ENCODE data around the gene JAG1. TPM values are rescaled to one million over a fixed set of nuclear protein-coding genes. Genes with fewer than 3 reads are reported as not detected.

The JAG1 gene
- total and polyA plus RNA-seq, 2 of the 4 experiments (the other 2 are of a cell fraction): 10.2 to 22.6 TPM

- Histone ChIP-seq H2BK5ac (ENCODE audit: low read depth, low read length, poor library complexity, severe bottlenecking) (no peak overlapping the region), H3K9ac (ENCODE audit: low read depth, low read length) (no peak overlapping the region), H2BK15ac (ENCODE audit: low read depth, low read length) (no peak overlapping the region), H3K4me1 (ENCODE audit: control insufficient read depth, insufficient read depth, low read length) (peaks cover 16% of the 10 kb centered on the region), H3K79me1 (ENCODE audit: low read depth in 1 of 2, low read length in 2 of 2) (peaks cover 11 to 34% of the 10 kb centered on the region in 2 experiments), H3K36me3 (ENCODE audit: control insufficient read depth, insufficient read depth, low read length) (peaks cover 92% of the 10 kb centered on the region), H3K4me2 (ENCODE audit: low read depth, low read length) (no peak overlapping the region), H2AK5ac (ENCODE audit: low read depth, low read length) (no peak overlapping the region; the same call in 1 of the 2 replicates), H3K4ac (ENCODE audit: low read depth, low read length) (no peak overlapping the region), H4K91ac (ENCODE audit: insufficient read depth, low read depth, low read length) (no peak overlapping the region), H3K18ac (ENCODE audit: low read depth, low read length) (no peak overlapping the region), H2BK120ac (ENCODE audit: low read depth, low read length) (no peak overlapping the region), H2AFZ (replicated peaks; ENCODE audit: low read length, poor library complexity) (no peak overlapping the region), H3K14ac (replicated peaks; ENCODE audit: low read depth, low read length) (no peak overlapping the region), H2AK9ac (replicated peaks; ENCODE audit: low read depth, low read length, poor library complexity) (no peak overlapping the region), H3K9me1 (ENCODE audit: insufficient read depth, low read length) (peaks cover 20% of the 10 kb centered on the region; the same call in 1 of the 2 replicates), H3K27me3 (ENCODE audit: control insufficient read depth, insufficient read depth, low read length) (no peaks in the 10 kb centered on the region), H4K20me1 (ENCODE audit: insufficient read depth, low read length) (no peaks in the 10 kb centered on the region; the same call in 1 of the 2 replicates), H3K23ac (ENCODE audit: low read depth, low read length) (no peak overlapping the region), H4K8ac (ENCODE audit: low read depth in 2 of 2, low read length in 2 of 2) (no peak overlapping the region), H4K5ac (ENCODE audit: low read depth, low read length) (no peak overlapping the region), H3K4me3 (ENCODE audit: insufficient read depth, low read depth, low read length) (no peak overlapping the region), H3K9me3 (ENCODE audit: control insufficient read depth, insufficient read depth, low read length) (no peaks in the 10 kb centered on the region), H3K27ac (ENCODE audit: insufficient read depth, low read length) (no peak overlapping the region), H3K56ac (ENCODE audit: extremely low read depth, insufficient read depth, low read length) (no peak overlapping the region), H2BK20ac (ENCODE audit: low read depth, low read length) (no peak overlapping the region)
- no CpG with 5 or more reads among the region's 4 CpGs for WGBS, 2 experiments (ENCODE audit: extremely low coverage in 2 of 2, insufficient read length in 1 of 2)
- intact Hi-C loops (cut with micrococcal nuclease) (loop anchor here (5.0 kb wide), 1 partner anchor 179 kb away; no protein-coding TSS in a partner anchor), dilution Hi-C loops (cut with HindIII; ENCODE audit: low sequenced_read_pairs, unreplicated experiment) (no loop called here), in situ Hi-C loops (cut with MboI; ENCODE audit: low sequenced_read_pairs) (loop anchor here (5.0 kb wide), 1 partner anchor 84 kb away; no protein-coding TSS in a partner anchor)
- BruUV-seq (replicated peaks): no TSS peak
- POLR2A ChIA-PET (ENCODE audit: unreplicated experiment): no interaction called here
- DNase-seq: no peak
- no peak for ATAC-seq (ENCODE audit: low read depth)
- CTCF ChIA-PET: interaction anchor here (0.7 kb wide), 1 partner anchor 11 kb away, joined by 3 read pairs; no protein-coding TSS in a partner anchor
- TF ChIP-seq RFX5 (IDR thresholded peaks at IDR 0.05; ENCODE audit: low read depth, low read length): no peak
Measured at GRCh38 chr20:10646006-10646405, 27.8 kb downstream of the JAG1 start.

Measured in IMR-90 (cell line).